Esophagus squamous epithelium (tissue), 5 donors: Measurements from ENCODE around the gene NUP153. TPM values are rescaled to one million over a fixed set of nuclear protein-coding genes. Genes with fewer than 3 reads are reported as not detected.

Experiments used
- DNase-seq: peaks from one replicate; lab custom pipeline; 2025; lab: John Stamatoyannopoulos, UW
- H3K27ac ChIP-seq, 4 donors: fragments of 200-600 bp; sonication (generic); one replicate each; pipeline ENCODE4 v1.5.1; 2016 to 2019; ENCODE audit warnings: mild to moderate bottlenecking in 1 of 4
- H3K27me3 ChIP-seq, 4 donors: fragments of 200-600 bp; sonication (generic); 1 replicate in 3 of 4; 2 replicates in 1 of 4; pipeline versions ENCODE4 v1.5.1 to v1.6.0; 2017 to 2021; ENCODE audit warnings: antibody characterized with exemption in 1 of 4
- H3K36me3 ChIP-seq, 3 donors: fragments of 200-600 bp; sonication (generic); one replicate each; pipeline ENCODE4 v1.5.1; 2016 to 2019
- H3K4me1 ChIP-seq, 3 donors: fragments of 200-600 bp; sonication (generic); one replicate each; pipeline ENCODE4 v1.5.1; 2017 to 2019
- H3K4me3 ChIP-seq, 4 donors: fragments of 200-600 bp; sonication (generic); 1 replicate in 3 of 4; 2 replicates in 1 of 4; pipeline ENCODE4 v1.5.1; 2016 to 2019; ENCODE audit warnings: mild to moderate bottlenecking in 2 of 4, moderate library complexity in 1 of 4
- H3K9me3 ChIP-seq, 3 donors: fragments of 200-600 bp; sonication (generic); one replicate each; pipeline ENCODE4 v1.5.1; 2016 to 2019
- POLR2A ChIP-seq, 4 donors: fragments of 450-650 bp; IDR thresholded peaks; one replicate each; pipeline ENCODE4 v1.6.1; 2017; ENCODE audit warnings: antibody characterized with exemption in 4 of 4, mild to moderate bottlenecking in 4 of 4, moderate library complexity in 3 of 4
- WGBS, 2 donors: methylation state at CpG; one replicate each; pipeline ENCODE4 v1.1.5; 2018; 5-methylcytosine and 5-hydroxymethylcytosine counted together
- intact Hi-C: fragments of 100-400 bp; cut with DNase I; formaldehyde crosslinking; loops from one replicate; pipeline ENCODE4 v1.15.0; 2022
- small RNA-seq, 4 donors: library from RNA; depleted of rRNA; stranded (forward); fragments of <200 nt; gene quantifications; one replicate each; pipeline ENCODE3, GENCODE V24; 2016
- total RNA-seq, 4 donors: library from RNA; depleted of rRNA; stranded (reverse); fragments of >200 nt; gene quantifications; one replicate each; pipeline ENCODE4 v1.1.0, GENCODE V29; 2016
- TF ChIP-seq, protein P1 (sequence below), 6 experiments: fragments of 450-650 bp in 4 of 6; fragments of 200-600 bp in 2 of 6; sonication (generic) in 2 of 6; IDR thresholded peaks; one replicate each; pipeline ENCODE4 v1.5.1; 2016 to 2019; ENCODE audit warnings: antibody characterized with exemption in 6 of 6, mild to moderate bottlenecking in 4 of 6, moderate library complexity in 4 of 6
- donor health status: DM: yes; HTN: yes; CAD: no.

NUP153 gene
- total RNA-seq, 4 donors from 2014 or later, result 27.7 to 49.4 (median 40.6) TPM

DNA sequence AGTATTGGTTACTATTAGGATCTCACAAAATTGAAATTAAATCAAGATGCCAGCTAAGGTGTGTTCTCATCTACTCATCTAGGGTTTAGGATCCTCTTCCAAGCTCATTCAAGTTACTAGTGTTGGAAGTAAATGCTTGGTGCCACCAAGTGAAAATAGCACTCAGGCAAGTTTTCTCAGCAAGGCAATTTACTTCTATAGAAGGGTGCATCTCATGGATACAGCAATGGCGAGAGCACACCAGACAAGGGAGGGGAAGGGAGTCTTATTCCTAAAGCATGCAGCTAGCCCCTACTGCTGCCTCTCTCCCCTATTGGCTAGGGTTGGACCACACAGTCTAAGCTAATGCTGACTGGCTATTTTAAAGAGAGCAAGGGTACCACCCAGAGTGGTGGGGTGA lies 129.7 kb downstream of the NUP153 start:
- no peak for TF ChIP-seq POLR2A (IDR thresholded peaks at IDR 0.05)
- TF ChIP-seq, protein P1, sequence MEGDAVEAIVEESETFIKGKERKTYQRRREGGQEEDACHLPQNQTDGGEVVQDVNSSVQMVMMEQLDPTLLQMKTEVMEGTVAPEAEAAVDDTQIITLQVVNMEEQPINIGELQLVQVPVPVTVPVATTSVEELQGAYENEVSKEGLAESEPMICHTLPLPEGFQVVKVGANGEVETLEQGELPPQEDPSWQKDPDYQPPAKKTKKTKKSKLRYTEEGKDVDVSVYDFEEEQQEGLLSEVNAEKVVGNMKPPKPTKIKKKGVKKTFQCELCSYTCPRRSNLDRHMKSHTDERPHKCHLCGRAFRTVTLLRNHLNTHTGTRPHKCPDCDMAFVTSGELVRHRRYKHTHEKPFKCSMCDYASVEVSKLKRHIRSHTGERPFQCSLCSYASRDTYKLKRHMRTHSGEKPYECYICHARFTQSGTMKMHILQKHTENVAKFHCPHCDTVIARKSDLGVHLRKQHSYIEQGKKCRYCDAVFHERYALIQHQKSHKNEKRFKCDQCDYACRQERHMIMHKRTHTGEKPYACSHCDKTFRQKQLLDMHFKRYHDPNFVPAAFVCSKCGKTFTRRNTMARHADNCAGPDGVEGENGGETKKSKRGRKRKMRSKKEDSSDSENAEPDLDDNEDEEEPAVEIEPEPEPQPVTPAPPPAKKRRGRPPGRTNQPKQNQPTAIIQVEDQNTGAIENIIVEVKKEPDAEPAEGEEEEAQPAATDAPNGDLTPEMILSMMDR (IDR thresholded peaks at IDR 0.05), result no peak
- intact Hi-C loops, result no loop called here
- Histone ChIP-seq H3K36me3 (no peaks in the 10 kb centered on the region), H3K27ac (no peak overlapping the region), H3K4me3 (no peak overlapping the region), H3K9me3 (peaks cover 0 to 13% (median 5%) of the 10 kb centered on the region in 3 donors), H3K27me3 (peaks cover 0 to 10% (median 0%) of the 10 kb centered on the region in 4 donors), H3K4me1 (peaks cover 0 to 19% (median 0%) of the 10 kb centered on the region in 3 donors)
- 71 to 88% methylated on average over 1 of the region's 1 CpG for WGBS, 2 donors
- DNase-seq, result no peak

DNA sequence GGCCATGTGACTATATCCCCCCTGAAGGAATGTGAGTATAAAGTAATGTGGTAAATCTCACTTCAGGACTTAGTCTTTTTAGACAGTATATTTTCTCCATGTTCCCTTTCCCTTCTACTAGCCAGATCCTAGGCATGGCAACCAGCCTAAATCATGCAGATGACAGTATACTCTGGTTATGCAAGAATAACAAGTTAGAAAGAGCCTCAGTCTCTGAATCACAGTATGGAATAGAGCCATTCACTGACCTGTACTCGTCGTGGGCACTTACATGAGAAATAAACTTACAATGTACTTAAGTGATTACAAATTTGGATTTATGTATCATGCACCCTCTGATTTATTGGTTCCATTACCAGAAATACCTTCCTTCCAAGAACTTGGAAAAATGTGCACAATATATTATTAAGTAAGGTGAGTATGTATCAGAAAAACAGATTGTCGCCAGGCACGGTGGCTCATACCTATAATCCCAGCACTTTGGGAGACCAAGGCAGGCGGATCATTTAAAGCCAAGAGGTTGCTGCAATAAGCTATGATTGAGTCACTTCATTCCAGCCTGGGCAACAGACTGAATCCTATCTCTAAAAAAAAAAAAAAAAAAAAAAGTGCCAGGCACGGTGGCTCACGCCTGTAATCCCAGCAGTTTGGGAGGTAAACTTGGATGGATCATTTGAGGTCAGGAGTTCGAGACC lies 131.7 kb downstream of the NUP153 start:
- H3K4me3 ChIP-seq, result no peak overlapping the region
- intact Hi-C loops, result no loop called here
- peaks cover 0 to 10% (median 0%) of the 10 kb centered on the region in 3 donors for H3K4me1 ChIP-seq
- TF ChIP-seq POLR2A (IDR thresholded peaks at IDR 0.05), result no peak
- TF ChIP-seq, protein P1 (IDR thresholded peaks at IDR 0.05), result no peak
- H3K27me3 ChIP-seq, result peaks cover 0 to 4% (median 0%) of the 10 kb centered on the region in 4 donors
- DNase-seq, result no peak
- peak overlapping the region; percentile 7 to 70 (median 32) for H3K27ac ChIP-seq
- 40 to 51% methylated on average over 8 of the region's 8 CpGs for WGBS, 2 donors
- H3K36me3 ChIP-seq, result no peaks in the 10 kb centered on the region
- peaks cover 0 to 13% (median 5%) of the 10 kb centered on the region in 3 donors for H3K9me3 ChIP-seq

DNA sequence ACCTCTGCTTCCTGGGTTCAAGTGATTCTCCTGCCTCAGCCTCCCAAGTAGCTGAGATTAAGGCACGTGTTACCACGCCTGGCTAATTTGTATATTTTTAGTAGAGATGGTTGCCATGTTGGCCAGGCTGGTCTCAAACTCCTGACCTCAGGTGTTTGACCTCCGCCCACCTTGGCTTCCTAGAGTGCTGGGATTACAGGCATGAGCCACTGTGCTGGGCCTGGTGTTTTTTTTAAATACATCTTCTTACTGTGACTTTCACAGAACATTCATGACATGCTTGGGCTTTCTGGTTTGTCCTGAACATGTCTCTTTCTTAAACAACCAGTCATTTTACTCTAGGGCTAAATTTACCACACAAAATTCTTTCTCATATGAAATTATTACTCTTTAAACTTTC lies 141.3 kb downstream of the NUP153 start:
- WGBS, 2 donors, result 72 to 83% methylated on average over 3 of the region's 3 CpGs
- no peak for DNase-seq
- peaks cover 0 to 4% (median 0%) of the 10 kb centered on the region in 3 donors for H3K9me3 ChIP-seq
- no peaks in the 10 kb centered on the region for H3K4me1 ChIP-seq
- intact Hi-C loops, result no loop called here
- H3K4me3 ChIP-seq, result no peak overlapping the region
- TF ChIP-seq, protein P1 (IDR thresholded peaks at IDR 0.05), result no peak
- TF ChIP-seq POLR2A (IDR thresholded peaks at IDR 0.05), result no peak
- no peaks in the 10 kb centered on the region for H3K27me3 ChIP-seq
- no peaks in the 10 kb centered on the region for H3K36me3 ChIP-seq
- no peak overlapping the region for H3K27ac ChIP-seq

Small RNAs within 50 kb of the gene (small RNA-seq; reads per million reads assigned to genes)
- gene RF00019, result 0 reads per million in 4 donors
- 3.3 to 19.9 (median 13.5) reads per million in 4 donors for gene RNA5SP204
- gene RNU6-190P, result 0 reads per million in 4 donors
- gene SUMO2P13, result 0 reads per million in 4 donors

Other genes starting within 250 kb of the NUP153 start
- 10 to 100 TPM; 12.4 to 19.5 (median 16.1) TPM for gene FAM8A1, start 106.6 kb downstream of the NUP153 start, total RNA-seq